ENCODE results near the gene TMEM109.

Gene TMEM109

GRCh38 chr11:60951606-60951903, 37.6 kb downstream of the TMEM109 start:
- H3K79me2 ChIP-seq (ENCODE audit: insufficient read depth, low read length) = no peaks in the 10 kb centered on the region
- H3K9me2 ChIP-seq (replicated peaks; ENCODE audit: low read depth, low read length) = no peaks in the 10 kb centered on the region
- no peak overlapping the region for H2AFZ ChIP-seq (ENCODE audit: low read length)
- no peak for TF ChIP-seq EZH2phosphoT487 (IDR thresholded peaks at IDR 0.05; ENCODE audit: borderline replicate concordance)
- no peak for TF ChIP-seq CTCF (conservative IDR thresholded peaks at IDR 0.05; ENCODE audit: low read length)
- H3K4me2 ChIP-seq (ENCODE audit: low read depth, low read length, poor library complexity, severe bottlenecking) = peak overlapping the region; percentile 87
- H3K4me1 ChIP-seq (ENCODE audit: insufficient read depth, low read length, poor library complexity, severe bottlenecking) = peaks cover 5% of the 10 kb centered on the region
- no peaks in the 10 kb centered on the region for H3K9me3 ChIP-seq (ENCODE audit: insufficient read depth, low read depth, low read length)
- H4K20me1 ChIP-seq (ENCODE audit: insufficient read depth, low read length, poor library complexity, severe bottlenecking) = no peaks in the 10 kb centered on the region
- H3K27me3 ChIP-seq (ENCODE audit: insufficient read depth, low read length, poor library complexity, severe bottlenecking) = no peaks in the 10 kb centered on the region
- H3K4me3 ChIP-seq (ENCODE audit: low read length, poor library complexity, severe bottlenecking) = no peak overlapping the region
- H3K36me3 ChIP-seq (ENCODE audit: insufficient read depth, low read length) = no peaks in the 10 kb centered on the region
- no peak overlapping the region for H3K9ac ChIP-seq (ENCODE audit: low read depth, low read length, poor library complexity, severe bottlenecking)
- H3F3A ChIP-seq (ENCODE audit: low read depth) = no peaks in the 10 kb centered on the region

DNA sequence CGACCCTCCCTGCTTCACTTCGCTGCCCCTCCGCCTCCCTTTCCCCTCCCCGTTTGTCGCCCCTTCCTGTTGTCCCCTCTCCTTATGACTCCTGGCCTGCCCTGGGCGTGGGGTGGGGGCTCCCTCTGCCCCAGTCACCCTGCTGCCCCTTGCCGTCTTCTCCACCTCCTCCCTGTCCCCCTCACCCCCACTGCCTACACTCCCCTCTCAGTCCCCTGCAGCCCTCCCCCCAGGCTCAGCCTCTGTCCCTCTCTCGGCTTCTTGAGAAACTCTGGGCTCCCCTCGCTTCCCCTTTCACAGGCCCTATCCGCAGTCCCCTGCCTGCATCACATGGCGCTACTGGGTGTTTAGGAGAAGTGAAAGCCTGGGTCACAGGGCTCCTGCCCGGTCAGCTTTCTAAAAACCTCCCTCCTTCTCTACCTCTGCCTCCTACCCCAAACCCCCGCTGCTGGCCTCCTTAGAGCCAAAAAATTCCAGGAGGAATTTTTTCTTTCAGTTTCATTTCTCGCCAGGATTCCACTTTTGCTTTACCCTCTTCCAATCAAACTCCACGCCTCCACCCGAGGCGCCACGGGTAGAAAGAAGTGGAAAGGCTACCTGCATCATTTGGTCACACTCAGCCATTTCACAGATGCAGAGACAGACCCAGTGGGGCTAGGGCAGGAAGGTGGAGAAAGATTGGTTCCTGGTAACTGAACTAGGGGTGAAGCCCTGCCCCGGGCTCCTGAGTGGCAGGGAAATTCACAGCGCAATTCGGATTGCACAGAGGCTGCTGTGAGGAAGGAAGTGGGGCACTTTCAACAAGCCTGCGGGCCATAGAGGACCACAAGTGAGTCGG, 38.2 kb downstream of the TMEM109 start, which contains the start of gene SLC15A3:
SLC15A3 (minus strand) TSS at position 273 of the 838 bp plus-strand sequence. CDS start 625 bp downstream, outside the sequence.
- no peaks in the 10 kb centered on the region for H3K79me2 ChIP-seq (ENCODE audit: insufficient read depth, low read length)
- peaks cover 5% of the 10 kb centered on the region for H3K4me1 ChIP-seq (ENCODE audit: insufficient read depth, low read length, poor library complexity, severe bottlenecking)
- no peaks in the 10 kb centered on the region for H3F3A ChIP-seq (ENCODE audit: low read depth)
- H3K36me3 ChIP-seq (ENCODE audit: insufficient read depth, low read length) = no peaks in the 10 kb centered on the region
- H2AFZ ChIP-seq (ENCODE audit: low read length) = peak within 1 kb of the TSS; percentile 90
- H3K9me3 ChIP-seq (ENCODE audit: insufficient read depth, low read depth, low read length) = no peaks in the 10 kb centered on the region
- peak within 1 kb of the TSS; percentile 87 for H3K4me2 ChIP-seq (ENCODE audit: low read depth, low read length, poor library complexity, severe bottlenecking)
- H3K9me2 ChIP-seq (replicated peaks; ENCODE audit: low read depth, low read length) = no peaks in the 10 kb centered on the region
- no peaks in the 10 kb centered on the region for H3K27me3 ChIP-seq (ENCODE audit: insufficient read depth, low read length, poor library complexity, severe bottlenecking)
- peak within 1 kb of the TSS; percentile 55 for H3K9ac ChIP-seq (ENCODE audit: low read depth, low read length, poor library complexity, severe bottlenecking)
- TF ChIP-seq EZH2phosphoT487 (IDR thresholded peaks at IDR 0.05; ENCODE audit: borderline replicate concordance) = no peak
- no peak for TF ChIP-seq CTCF (conservative IDR thresholded peaks at IDR 0.05; ENCODE audit: low read length)
- peak within 1 kb of the TSS; percentile 69 for H3K4me3 ChIP-seq (ENCODE audit: low read length, poor library complexity, severe bottlenecking)
- H4K20me1 ChIP-seq (ENCODE audit: insufficient read depth, low read length, poor library complexity, severe bottlenecking) = no peaks in the 10 kb centered on the region

GRCh38 chr11:60952742-60953170, 38.8 kb downstream of the TMEM109 start:
- Histone ChIP-seq H2AFZ (ENCODE audit: low read length) (peak overlapping the region; percentile 90; the same call in 1 of the 2 replicates), H4K20me1 (ENCODE audit: insufficient read depth, low read length, poor library complexity, severe bottlenecking) (no peaks in the 10 kb centered on the region), H3K9ac (ENCODE audit: low read depth, low read length, poor library complexity, severe bottlenecking) (no peak overlapping the region), H3K79me2 (ENCODE audit: insufficient read depth, low read length) (no peaks in the 10 kb centered on the region), H3K36me3 (ENCODE audit: insufficient read depth, low read length) (no peaks in the 10 kb centered on the region), H3F3A (ENCODE audit: low read depth) (no peaks in the 10 kb centered on the region), H3K4me2 (ENCODE audit: low read depth, low read length, poor library complexity, severe bottlenecking) (peak overlapping the region; percentile 87), H3K9me2 (replicated peaks; ENCODE audit: low read depth, low read length) (no peaks in the 10 kb centered on the region), H3K4me3 (ENCODE audit: low read length, poor library complexity, severe bottlenecking) (peak overlapping the region; percentile 69), H3K4me1 (ENCODE audit: insufficient read depth, low read length, poor library complexity, severe bottlenecking) (peaks cover 5% of the 10 kb centered on the region), H3K27me3 (ENCODE audit: insufficient read depth, low read length, poor library complexity, severe bottlenecking) (no peaks in the 10 kb centered on the region), H3K9me3 (ENCODE audit: insufficient read depth, low read depth, low read length) (no peaks in the 10 kb centered on the region)
- no peak for TF ChIP-seq CTCF (conservative IDR thresholded peaks at IDR 0.05; ENCODE audit: low read length)
- TF ChIP-seq EZH2phosphoT487 (IDR thresholded peaks at IDR 0.05; ENCODE audit: borderline replicate concordance) = no peak
